HepG2 (cell line): ENCODE data around the gene MMP27. TPM values are rescaled to one million over a fixed set of nuclear protein-coding genes. Genes with fewer than 3 reads are reported as not detected.

Experiments
- ATAC-seq: fragments of 200-7000 bp; cut with Tn5 transposase; 3 replicates; pipeline ENCODE4 v1.9.1; 2020; ENCODE audit warnings: mild to moderate bottlenecking, moderate library complexity
- BruUV-seq: library from RNA; stranded (reverse); fragments of 400-500 nt; replicated peaks from 2 replicates; lab custom pipeline; 2021; lab: Mats Ljungman, UMichigan
- CTCF ChIA-PET: fragments of 300-600 bp; formaldehyde crosslinking; extraction: SDS; loops from one replicate; lab custom pipeline; 2021; ENCODE audit warnings: low total read pairs, inconsistent platforms, low intra/inter-chr PET ratio; lab: Yijun Ruan, JAX
- POLR2A ChIA-PET: fragments of 350-600 bp; sonication (Branson Sonifier 250); formaldehyde crosslinking; loops from one replicate; lab custom pipeline; 2020; ENCODE audit warnings: antibody characterized with exemption, inconsistent platforms; lab: Yijun Ruan, JAX
- DNase-seq: peaks from one replicate; pipeline ENCODE4 v3.0.0-alpha.2; 2015; ENCODE audit warnings: low spot score
- FAIRE-seq: peaks from 3 replicates; lab custom pipeline; 2011; peaks lifted over from hg19 to GRCh38; lab: Jason Lieb, UNC
- H2AFZ ChIP-seq: one replicate; pipeline ENCODE4 v1.6.1; 2011; ENCODE audit warnings: low read length, inconsistent platforms
- H3K27ac ChIP-seq: fragments of 300-600 bp; 3 replicates; pipeline ENCODE4 v1.8.0; 2011; ENCODE audit warnings: mixed run types, mild to moderate bottlenecking, mixed read lengths, low read length, inconsistent platforms; ENCODE audit not compliant: insufficient read depth; ENCODE audit errors: extremely low read length
- H3K27me3 ChIP-seq, 2 experiments: fragments of 200-600 bp in 1 of 2; 2 replicates in 1 of 2; 3 replicates in 1 of 2; pipeline versions ENCODE4 v1.6.0 to v1.8.0; 2011; ENCODE audit warnings: low read length in 2 of 2, mild to moderate bottlenecking in 2 of 2, moderate library complexity in 2 of 2, inconsistent platforms in 1 of 2; ENCODE audit not compliant: insufficient read depth in 2 of 2, control insufficient read depth in 1 of 2
- H3K36me3 ChIP-seq, 2 experiments: fragments of 200-600 bp in 1 of 2; replicated peaks in 1 of 2; 2 replicates in 1 of 2; 3 replicates in 1 of 2; pipeline versions ENCODE4 v1.5.1 to v1.8.0; 2011; ENCODE audit warnings: low read length in 2 of 2, inconsistent platforms in 1 of 2; ENCODE audit not compliant: insufficient read depth in 2 of 2, control insufficient read depth in 1 of 2
- H3K4me1 ChIP-seq: 2 replicates; pipeline ENCODE4 v1.5.1; 2012; ENCODE audit warnings: low read length, inconsistent platforms; ENCODE audit not compliant: insufficient read depth
- H3K4me2 ChIP-seq: 2 replicates; pipeline ENCODE4 v1.6.0; 2011; ENCODE audit warnings: low read depth, low read length, inconsistent platforms
- H3K4me3 ChIP-seq, 3 experiments: fragments of 200-600 bp in 1 of 3; sonication (generic), shearing (Covaris generic) in 1 of 3; replicated peaks in 1 of 3; 2 replicates each; pipeline ENCODE4 v1.5.1; 2011 to 2016; ENCODE audit warnings: low read length in 3 of 3, inconsistent platforms in 2 of 3, low read depth in 2 of 3, mild to moderate bottlenecking in 2 of 3, control low read depth in 1 of 3, mixed read lengths in 1 of 3; ENCODE audit not compliant: insufficient read depth in 1 of 3
- H3K79me2 ChIP-seq: one replicate; pipeline ENCODE4 v1.6.1; 2011; ENCODE audit warnings: low read length, inconsistent platforms; ENCODE audit not compliant: insufficient read depth
- H3K9ac ChIP-seq: 2 replicates; pipeline ENCODE4 v1.6.0; 2011; ENCODE audit warnings: mild to moderate bottlenecking, low read depth, low read length, inconsistent platforms; ENCODE audit not compliant: insufficient read depth
- H3K9me3 ChIP-seq: 2 replicates; pipeline ENCODE4 v1.5.1; 2012; ENCODE audit warnings: mild to moderate bottlenecking, low read length
- H4K20me1 ChIP-seq: 2 replicates; pipeline ENCODE4 v1.6.0; 2011; ENCODE audit warnings: inconsistent platforms, mild to moderate bottlenecking, low read length, moderate library complexity; ENCODE audit not compliant: insufficient read depth
- CAMTA2 ChIP-seq: sonication (generic); formaldehyde crosslinking; IDR thresholded peaks from 2 replicates; pipeline ENCODE4 v1.4.0; 2020; ENCODE audit warnings: mild to moderate bottlenecking, missing genetic modification reagents, borderline replicate concordance
- FOXK2 ChIP-seq: fragments of 450-650 bp; IDR thresholded peaks from 2 replicates; pipeline ENCODE4 v1.6.1; 2016
- HHEX ChIP-seq: IDR thresholded peaks from 2 replicates; pipeline ENCODE4 v1.6.1; 2016; ENCODE audit warnings: control low read depth
- HMGA1 ChIP-seq: sonication (generic); formaldehyde crosslinking; conservative IDR thresholded peaks from 2 replicates; pipeline ENCODE4 v1.4.0; 2020; ENCODE audit warnings: missing genetic modification reagents
- MIXL1 ChIP-seq: IDR thresholded peaks from 2 replicates; pipeline ENCODE4 v1.6.1; 2016
- PRDM10 ChIP-seq: sonication (generic); formaldehyde crosslinking; IDR thresholded peaks from 2 replicates; pipeline ENCODE4 v1.4.0; 2020; ENCODE audit warnings: low read depth, missing genetic modification reagents
- PRDM4 ChIP-seq: sonication (generic); formaldehyde crosslinking; IDR thresholded peaks from 2 replicates; pipeline ENCODE4 v1.9.0; 2021; ENCODE audit warnings: missing genetic modification reagents, borderline replicate concordance
- RNF2 ChIP-seq: fragments of 450-650 bp; conservative IDR thresholded peaks from 2 replicates; pipeline ENCODE4 v1.6.1; 2016; ENCODE audit warnings: low read depth
- ZFP36 ChIP-seq: fragments of 150-350 bp; IDR thresholded peaks from 2 replicates; pipeline ENCODE4 v1.6.1; 2018; ENCODE audit warnings: borderline replicate concordance, low read length, low read depth; ENCODE audit not compliant: partially characterized antibody
- ZNF20 ChIP-seq: sonication (generic); formaldehyde crosslinking; IDR thresholded peaks from 2 replicates; pipeline ENCODE4 v1.4.0; 2020; ENCODE audit warnings: mild to moderate bottlenecking, moderate library complexity, missing genetic modification reagents
- ZNF496 ChIP-seq: sonication (generic); formaldehyde crosslinking; IDR thresholded peaks from 2 replicates; pipeline ENCODE4 v1.8.1; 2023; ENCODE audit warnings: mild to moderate bottlenecking, moderate library complexity, missing genetic modification reagents; ENCODE audit not compliant: insufficient replicate concordance
- ZNF598 ChIP-seq: sonication (generic); formaldehyde crosslinking; IDR thresholded peaks from 2 replicates; pipeline ENCODE4 v1.5.1; 2020; ENCODE audit warnings: mild to moderate bottlenecking, missing genetic modification reagents, borderline replicate concordance
- ZNF607 ChIP-seq: sonication (generic); formaldehyde crosslinking; IDR thresholded peaks from 2 replicates; pipeline ENCODE4 v1.5.1; 2020; ENCODE audit warnings: missing genetic modification reagents, mild to moderate bottlenecking, borderline replicate concordance
- ZNF7 ChIP-seq: IDR thresholded peaks from 2 replicates; pipeline ENCODE4 v1.6.1; 2016; ENCODE audit warnings: missing biosample characterization, missing genetic modification reagents
- ZNF703 ChIP-seq: sonication (generic); formaldehyde crosslinking; IDR thresholded peaks from 2 replicates; pipeline ENCODE4 v1.5.1; 2020; ENCODE audit warnings: missing genetic modification reagents, mild to moderate bottlenecking, moderate library complexity, borderline replicate concordance
- WGBS: methylation state at CpG from one replicate; pipeline ENCODE4 v1.1.6; 2017; ENCODE audit warnings: low lambda C conversion rate; 5-methylcytosine and 5-hydroxymethylcytosine counted together
- in situ Hi-C: cut with HindIII; loops from 2 replicates; pipeline ENCODE4 v1.10.0; 2017; ENCODE audit warnings: low pct_unique_long_range_greater_than_20kb; ENCODE audit not compliant: extremely low pct_ligation_motif_present
- intact Hi-C: fragments of 100-400 bp; cut with micrococcal nuclease; formaldehyde crosslinking; loops from one replicate; pipeline ENCODE4 v1.10.0; 2022; ENCODE audit not compliant: unreplicated experiment
- polyA plus RNA-seq, 8 experiments: library from polyadenylated mRNA; depleted of rRNA in 3 of 8; stranded (reverse) in 7 of 8; unstranded in 1 of 8; fragments of >200 nt; fragmentation: Illumina TruSeq in 4 of 8; extraction: Trizol in 4 of 8; gene quantifications; 2 replicates each; pipeline versions ENCODE4 v1.2.1 to v1.2.3, GENCODE V29; 2011 to 2016; ENCODE audit warnings: low read depth in 4 of 8, missing spikeins in 1 of 8, mixed read lengths in 1 of 8; ENCODE audit not compliant: insufficient read depth in 1 of 8
- total RNA-seq, 5 experiments: library from RNA; depleted of rRNA; stranded (reverse); fragments of >200 nt; fragmentation: Illumina TruSeq; extraction: Trizol; gene quantifications; 2 replicates each; pipeline ENCODE4 v1.2.3, GENCODE V29; 2016; ENCODE audit warnings: low read depth in 1 of 5

Gene MMP27
- total and polyA plus RNA-seq, 2 of the 13 experiments (the other 11 are each of a cell fraction or from before 2014, with no cell fraction given) = not detected

GRCh38 chr11:102676084-102676483 is 29.5 kb downstream of the MMP27 start:
- Histone ChIP-seq H3K27ac (no peak overlapping the region), H3K9me3 (no peaks in the 10 kb centered on the region), H3K4me3 (no peak overlapping the region), H2AFZ (no peak overlapping the region), H3K27me3 (no peaks in the 10 kb centered on the region; a peak in 1 of 5 replicates), H4K20me1 (no peaks in the 10 kb centered on the region), H3K36me3 (no peaks in the 10 kb centered on the region), H3K4me1 (no peaks in the 10 kb centered on the region), H3K79me2 (no peaks in the 10 kb centered on the region), H3K9ac (no peak overlapping the region), H3K4me2 (no peak overlapping the region)
- no CpG with 5 or more reads among the region's 2 CpGs for WGBS
- FAIRE-seq = no peak
- ChIA-PET POLR2A (no interaction called here), CTCF (no interaction called here)
- TF ChIP-seq PRDM10 (no peak), ZNF496 (CRISPR knock-in tag) (no peak), ZNF703 (CRISPR knock-in tag) (no peak), ZNF598 (CRISPR knock-in tag) (no peak), MIXL1 (CRISPR knock-in tag) (no peak), ZNF7 (no peak), PRDM4 (no peak), ZNF20 (no peak), RNF2 (no peak), ZNF607 (CRISPR knock-in tag) (no peak), HMGA1 (CRISPR knock-in tag) (no peak), HHEX (no peak), FOXK2 (no peak), ZFP36 (no peak), CAMTA2 (CRISPR knock-in tag) (no peak)
- intact Hi-C loops (no loop called here), in situ Hi-C loops (no loop called here)
- no peak for ATAC-seq
- no peak for DNase-seq
- no TSS peak for BruUV-seq
